B cell (primary cell): Measurements from ENCODE around the gene CST9. TPM values are rescaled to one million over a fixed set of nuclear protein-coding genes. Genes with fewer than 3 reads are reported as not detected.

Experiments
- ATAC-seq: fragments of 200-7000 bp; cut with Tn5 transposase; one replicate; pipeline ENCODE4 v1.10.0; 2021; ENCODE audit warnings: low read depth, mild to moderate bottlenecking, moderate number of reproducible peaks, moderate library complexity
- CTCF ChIA-PET: fragments of 350-600 bp; sonication (Branson Sonifier 250); formaldehyde crosslinking; loops from one replicate; lab custom pipeline; 2021; ENCODE audit warnings: antibody characterized with exemption, inconsistent platforms; lab: Charles Lee
- POLR2A ChIA-PET: fragments of 350-600 bp; sonication (Branson Sonifier 250); formaldehyde crosslinking; loops from one replicate; lab custom pipeline; 2021; ENCODE audit warnings: antibody characterized with exemption; lab: Charles Lee
- DNase-seq: peaks from one replicate; pipeline ENCODE4 v3.0.0; 2013
- H2AFZ ChIP-seq: 2 replicates; pipeline ENCODE4 v1.6.1; 2012; ENCODE audit warnings: mild to moderate bottlenecking, low read depth, low read length; ENCODE audit not compliant: insufficient read depth, poor library complexity, severe bottlenecking
- H3K27ac ChIP-seq, 2 donors: 1 replicate in 1 of 2; 2 replicates in 1 of 2; pipeline ENCODE4 v1.5.1; 2012 to 2013; ENCODE audit warnings: low read length in 2 of 2, mild to moderate bottlenecking in 2 of 2, moderate library complexity in 1 of 2
- H3K27me3 ChIP-seq, 4 experiments: fragments of 200-600 bp in 1 of 4; sonication (generic) in 1 of 4; replicated peaks in 1 of 4; 1 replicate in 2 of 4; 2 replicates in 2 of 4; pipeline versions ENCODE4 v1.6.1 to v1.7.0; 2013 to 2016; ENCODE audit warnings: low read length in 3 of 4, mild to moderate bottlenecking in 2 of 4, mixed read lengths in 1 of 4, moderate library complexity in 1 of 4; ENCODE audit not compliant: insufficient read depth in 4 of 4, control insufficient read depth in 3 of 4; ENCODE audit errors: control extremely low read depth in 1 of 4
- H3K36me3 ChIP-seq, 2 experiments: replicated peaks in 1 of 2; 1 replicate in 1 of 2; 2 replicates in 1 of 2; pipeline versions ENCODE4 v1.6.1 to v1.7.1; 2013; ENCODE audit warnings: low read length in 1 of 2; ENCODE audit not compliant: insufficient read depth in 2 of 2, control insufficient read depth in 1 of 2; ENCODE audit errors: control extremely low read depth in 1 of 2, extremely low read depth in 1 of 2
- H3K4me1 ChIP-seq, 2 donors: fragments of 200-600 bp in 1 of 2; sonication (generic) in 1 of 2; 1 replicate in 1 of 2; 2 replicates in 1 of 2; pipeline versions ENCODE4 v1.5.1 to v1.6.1; 2013 to 2017; ENCODE audit warnings: low read length in 2 of 2; ENCODE audit not compliant: control insufficient read depth in 2 of 2, insufficient read depth in 2 of 2
- H3K4me2 ChIP-seq: replicated peaks from 2 replicates; pipeline ENCODE3; 2012; ENCODE audit warnings: mild to moderate bottlenecking, low read depth, low read length; ENCODE audit not compliant: poor library complexity, severe bottlenecking
- H3K4me3 ChIP-seq, 5 experiments: fragments of 200-600 bp in 1 of 5; sonication (generic) in 1 of 5; 1 replicate in 3 of 5; 2 replicates in 2 of 5; pipeline versions ENCODE4 v1.5.1 to v1.7.0; 2011 to 2016; ENCODE audit warnings: low read length in 4 of 5, mild to moderate bottlenecking in 4 of 5, low read depth in 2 of 5, control low read depth in 1 of 5, moderate library complexity in 1 of 5; ENCODE audit not compliant: insufficient read depth in 1 of 5; ENCODE audit errors: control extremely low read depth in 1 of 5, extremely low read depth in 1 of 5
- H3K79me2 ChIP-seq: fragments of 200-600 bp; sonication (generic); one replicate; pipeline ENCODE4 v1.6.0; 2016; ENCODE audit warnings: low read length; ENCODE audit not compliant: control insufficient read depth, insufficient read depth
- H3K9ac ChIP-seq: fragments of 200-600 bp; sonication (generic); 2 replicates; pipeline ENCODE4 v1.6.1; 2017; ENCODE audit warnings: mild to moderate bottlenecking, low read length, moderate library complexity
- H3K9me3 ChIP-seq, 3 donors: one replicate each; pipeline versions ENCODE4 v1.6.1 to v1.7.1; 2013; ENCODE audit warnings: low read length in 2 of 3; ENCODE audit not compliant: control insufficient read depth in 2 of 3, insufficient read depth in 1 of 3; ENCODE audit errors: control extremely low read depth in 1 of 3
- H4K20me1 ChIP-seq: 2 replicates; pipeline ENCODE4 v1.6.0; 2012; ENCODE audit warnings: mild to moderate bottlenecking, low read length; ENCODE audit not compliant: insufficient read depth, control insufficient read depth, poor library complexity, severe bottlenecking
- H3K27ac Mint-ChIP-seq: one replicate; pipeline ENCODE4 v1.8.0; 2021; ENCODE audit warnings: mixed read lengths
- H3K27me3 Mint-ChIP-seq: one replicate; pipeline ENCODE4 v1.8.0; 2021; ENCODE audit warnings: mixed read lengths
- H3K4me1 Mint-ChIP-seq: one replicate; pipeline ENCODE4 v1.8.0; 2021; ENCODE audit warnings: mixed read lengths
- H3K4me3 Mint-ChIP-seq: one replicate; pipeline ENCODE4 v1.8.0; 2021; ENCODE audit warnings: mixed read lengths
- H3K9me3 Mint-ChIP-seq: one replicate; pipeline ENCODE4 v1.8.0; 2022; ENCODE audit warnings: mixed read lengths; ENCODE audit not compliant: insufficient read depth
- CTCF ChIP-seq: fragments of 200-600 bp; IDR thresholded peaks from one replicate; pipeline ENCODE4 v1.8.0; 2022; ENCODE audit warnings: antibody characterized with exemption, mild to moderate bottlenecking
- EZH2 ChIP-seq: IDR thresholded peaks from 2 replicates; pipeline ENCODE4 v1.6.1; 2012; ENCODE audit warnings: borderline replicate concordance, low read depth, mild to moderate bottlenecking, moderate library complexity, low read length; ENCODE audit not compliant: insufficient read depth, poor library complexity, severe bottlenecking
- WGBS: methylation state at CpG from one replicate; pipeline ENCODE4 v1.1.5; 2013; ENCODE audit warnings: missing lambda C conversion rate; ENCODE audit not compliant: insufficient coverage; 5-methylcytosine and 5-hydroxymethylcytosine counted together
- intact Hi-C: fragments of 100-400 bp; cut with micrococcal nuclease; formaldehyde crosslinking; loops from one replicate; pipeline ENCODE4 v1.10.0; 2022
- polyA plus RNA-seq: library from polyadenylated mRNA; depleted of rRNA; stranded (reverse); fragments of >200 nt; gene quantifications from 2 replicates; pipeline ENCODE4 v1.2.3, GENCODE V29; 2012
- total RNA-seq, 2 donors: library from RNA; stranded (reverse); fragments of 120-200 nt in 1 of 2; gene quantifications; 1 replicate in 1 of 2; 2 replicates in 1 of 2; pipeline versions ENCODE4 v1.2.3 to v1.2.4, GENCODE V29; 2013 to 2022

The CST9 gene
- total and polyA plus RNA-seq, 2 donors (not counting 1 experiment from before 2014, with no cell fraction given) = not detected

GRCh38 chr20:23584434-23585199 is 21.1 kb downstream of the CST9 start:
- H3K4me3 ChIP-seq = no peak overlapping the region
- H3K4me1 Mint-ChIP-seq = no peaks in the 10 kb centered on the region
- no peak overlapping the region for H3K4me2 ChIP-seq
- TF ChIP-seq CTCF (no peak), EZH2 (no peak)
- peaks cover 0 to 1% (median 0%) of the 10 kb centered on the region in 3 donors for H3K9me3 ChIP-seq
- no peaks in the 10 kb centered on the region for H3K4me1 ChIP-seq
- H3K27ac ChIP-seq = no peak overlapping the region
- no peak overlapping the region for H3K4me3 Mint-ChIP-seq
- WGBS = 62% methylated on average over 4 of the region's 5 CpGs
- no peak overlapping the region for H2AFZ ChIP-seq
- H3K9me3 Mint-ChIP-seq = no peaks in the 10 kb centered on the region
- no peaks in the 10 kb centered on the region for H4K20me1 ChIP-seq
- POLR2A ChIA-PET = no interaction called here
- H3K27me3 Mint-ChIP-seq = peaks cover 22% of the 10 kb centered on the region
- no peaks in the 10 kb centered on the region for H3K36me3 ChIP-seq
- intact Hi-C loops = no loop called here
- H3K27me3 ChIP-seq = peaks cover 0 to 9% (median 0%) of the 10 kb centered on the region in 4 experiments
- no peak for ATAC-seq
- H3K27ac Mint-ChIP-seq = no peak overlapping the region
- CTCF ChIA-PET = no interaction called here
- no peak overlapping the region for H3K9ac ChIP-seq
- no peak for DNase-seq
- no peaks in the 10 kb centered on the region for H3K79me2 ChIP-seq

- H3K27ac ChIP-seq = no peak overlapping the region
- no peak overlapping the region for H3K4me2 ChIP-seq
- no peaks in the 10 kb centered on the region for H3K36me3 ChIP-seq
- peaks cover 0 to 1% (median 0%) of the 10 kb centered on the region in 3 donors for H3K9me3 ChIP-seq
- DNase-seq = no peak
- no peak overlapping the region for H3K4me3 ChIP-seq
- intact Hi-C loops = no loop called here
- H2AFZ ChIP-seq = no peak overlapping the region
- no peak for TF ChIP-seq CTCF
- no peak for TF ChIP-seq EZH2
- H3K4me1 ChIP-seq = no peaks in the 10 kb centered on the region
- CTCF ChIA-PET = no interaction called here
- peaks cover 0 to 9% (median 0%) of the 10 kb centered on the region in 4 experiments for H3K27me3 ChIP-seq
- Mint-ChIP-seq H3K4me3 (no peak overlapping the region), H3K27ac (no peak overlapping the region), H3K4me1 (no peaks in the 10 kb centered on the region), H3K27me3 (peaks cover 22% of the 10 kb centered on the region), H3K9me3 (no peaks in the 10 kb centered on the region)
- no peaks in the 10 kb centered on the region for H3K79me2 ChIP-seq
- POLR2A ChIA-PET = no interaction called here
- no peak for ATAC-seq
- H4K20me1 ChIP-seq = no peaks in the 10 kb centered on the region
- H3K9ac ChIP-seq = no peak overlapping the region
Observed at GRCh38 chr20:23583526-23583925, 22.2 kb downstream of the CST9 start.
